GM23338 (cell line): ENCODE data around the gene ITGAL. TPM values are rescaled to one million over a fixed set of nuclear protein-coding genes. Genes with fewer than 3 reads are reported as not detected.
A peak's percentile ranks its signal among the peaks of the same experiment; 100 is the strongest.

Experiments used
- ATAC-seq: fragments of 200-7000 bp; cut with Tn5 transposase; 3 replicates; pipeline ENCODE4 v1.9.1; 2020
- DNase-seq: peaks from one replicate; pipeline ENCODE4 v3.0.0-alpha.2; 2015; ENCODE audit warnings: low spot score
- H2AFZ ChIP-seq: fragments of 200-600 bp; sonication (generic); 2 replicates; pipeline ENCODE4 v1.8.0; 2016; ENCODE audit warnings: antibody characterized with exemption, mild to moderate bottlenecking, moderate library complexity
- H3F3A ChIP-seq: fragments of 200-600 bp; sonication (generic); replicated peaks from 2 replicates; pipeline ENCODE4 v1.8.0; 2017; ENCODE audit warnings: antibody characterized with exemption, mixed run types, low read depth
- H3K27ac ChIP-seq: fragments of 200-600 bp; sonication (generic); 2 replicates; pipeline ENCODE4 v1.6.1; 2016; ENCODE audit warnings: low read depth
- H3K27me3 ChIP-seq: fragments of 200-600 bp; sonication (generic); 2 replicates; pipeline ENCODE4 v1.8.0; 2016; ENCODE audit warnings: mild to moderate bottlenecking, mixed run types, moderate library complexity; ENCODE audit not compliant: insufficient read depth
- H3K36me3 ChIP-seq: fragments of 200-600 bp; sonication (generic); 2 replicates; pipeline ENCODE4 v1.8.0; 2016; ENCODE audit warnings: mild to moderate bottlenecking; ENCODE audit not compliant: insufficient read depth
- H3K4me1 ChIP-seq: fragments of 200-600 bp; sonication (generic); 2 replicates; pipeline ENCODE4 v1.8.0; 2016; ENCODE audit warnings: mild to moderate bottlenecking, moderate library complexity; ENCODE audit not compliant: insufficient read depth
- H3K4me2 ChIP-seq: fragments of 200-600 bp; sonication (generic); 2 replicates; pipeline ENCODE4 v1.7.1; 2017; ENCODE audit warnings: mixed run types
- H3K4me3 ChIP-seq: fragments of 200-600 bp; sonication (generic); 2 replicates; pipeline ENCODE4 v1.6.1; 2016; ENCODE audit warnings: mixed run types
- H3K79me2 ChIP-seq: fragments of 200-600 bp; sonication (generic); replicated peaks from 2 replicates; pipeline ENCODE4 v1.8.0; 2017; ENCODE audit warnings: mild to moderate bottlenecking; ENCODE audit not compliant: insufficient read depth
- H3K9me2 ChIP-seq: fragments of 200-600 bp; sonication (generic); 2 replicates; pipeline ENCODE4 v1.8.0; 2017; ENCODE audit not compliant: insufficient read depth
- H4K20me1 ChIP-seq: fragments of 200-600 bp; sonication (generic); replicated peaks from 2 replicates; pipeline ENCODE4 v1.8.0; 2017; ENCODE audit warnings: mild to moderate bottlenecking; ENCODE audit not compliant: insufficient read depth
- H3K27ac Mint-ChIP-seq: 2 replicates; pipeline ENCODE4 v1.8.0; 2020; ENCODE audit warnings: inconsistent platforms, mild to moderate bottlenecking, moderate library complexity, mixed read lengths
- H3K27me3 Mint-ChIP-seq: 3 replicates; pipeline ENCODE4 v1.8.0; 2022; ENCODE audit warnings: low read depth, mild to moderate bottlenecking, moderate library complexity, mixed read lengths, inconsistent platforms; ENCODE audit not compliant: insufficient read depth, poor library complexity
- H3K36me3 Mint-ChIP-seq: 3 replicates; pipeline ENCODE4 v1.8.0; 2021; ENCODE audit warnings: low read depth, mild to moderate bottlenecking, inconsistent platforms, moderate library complexity, mixed read lengths
- H3K4me1 Mint-ChIP-seq: 3 replicates; pipeline ENCODE4 v1.8.0; 2020; ENCODE audit warnings: mild to moderate bottlenecking, inconsistent platforms, mixed read lengths
- H3K4me3 Mint-ChIP-seq: 3 replicates; pipeline ENCODE4 v1.8.0; 2021; ENCODE audit warnings: moderate library complexity, mild to moderate bottlenecking, inconsistent platforms, mixed read lengths
- H3K9me3 Mint-ChIP-seq: 3 replicates; pipeline ENCODE4 v1.8.0; 2020; ENCODE audit warnings: moderate library complexity, mild to moderate bottlenecking, inconsistent platforms, mixed read lengths
- CTCF ChIP-seq, 2 experiments: fragments of 200-600 bp in 1 of 2; sonication (generic) in 1 of 2; conservative IDR thresholded peaks; 2 replicates each; pipeline versions ENCODE4 v1.5.1 to v1.6.1; 2016 to 2017; ENCODE audit warnings: antibody characterized with exemption in 2 of 2, low read depth in 2 of 2, mild to moderate bottlenecking in 2 of 2, moderate library complexity in 1 of 2
- ZNF331 ChIP-seq: fragments of 250-450 bp; sonication (Bioruptor Pico); IDR thresholded peaks from 2 replicates; pipeline ENCODE4 v1.5.0; 2020; ENCODE audit warnings: low read depth, mild to moderate bottlenecking, moderate library complexity
- ZNF462 ChIP-seq: fragments of 250-450 bp; sonication (Bioruptor Pico); IDR thresholded peaks from 2 replicates; pipeline ENCODE4 v1.5.0; 2020; ENCODE audit warnings: mild to moderate bottlenecking, moderate library complexity
- polyA plus RNA-seq: library from polyadenylated mRNA; unstranded; fragments of >200 nt; fragmentation: Nextera tagmentation; extraction: Ambion mirVana; gene quantifications from 2 replicates; pipeline ENCODE4 v1.2.1, GENCODE V29; 2016
- total RNA-seq: library from RNA; depleted of rRNA; stranded (reverse); fragments of >200 nt; shearing (Covaris generic); gene quantifications from 2 replicates; pipeline ENCODE4 v1.2.3, GENCODE V29; 2014

ITGAL gene
- total and polyA plus RNA-seq, 2 experiments from 2014 or later, result 0.05 to 0.07 TPM

GRCh38 chr16:30533146-30533522, 60.6 kb downstream of the ITGAL start:
- Histone ChIP-seq H3K4me3 (peak overlapping the region; percentile 67; the same call in 1 of the 2 replicates), H3K4me2 (peak overlapping the region; percentile 82)
- no peak for DNase-seq

More at GRCh38 chr16:30533146-30533522, 60.6 kb downstream of the ITGAL start:
- Histone ChIP-seq H4K20me1 (no peaks in the 10 kb centered on the region), H3K27ac (no peak overlapping the region), H3K79me2 (peaks cover 6% of the 10 kb centered on the region; the same call in 1 of the 2 replicates), H3K9me2 (no peaks in the 10 kb centered on the region), H3F3A (peaks cover 24% of the 10 kb centered on the region), H3K4me1 (peaks cover 18% of the 10 kb centered on the region), H2AFZ (no peak overlapping the region), H3K36me3 (no peaks in the 10 kb centered on the region), H3K27me3 (no peaks in the 10 kb centered on the region)
- TF ChIP-seq ZNF331 (CRISPR knock-in tag) (no peak), ZNF462 (CRISPR knock-in tag) (no peak), CTCF (conservative IDR thresholded peaks at IDR 0.05; ENCODE audit: low read depth in 2 of 2) (no peak)
- Mint-ChIP-seq H3K4me3 (peak overlapping the region; percentile 71), H3K27ac (peak overlapping the region; percentile 86), H3K4me1 (peaks cover 28% of the 10 kb centered on the region), H3K36me3 (peaks cover 29% of the 10 kb centered on the region), H3K9me3 (no peaks in the 10 kb centered on the region), H3K27me3 (peaks cover 12% of the 10 kb centered on the region)
- ATAC-seq, result no peak
